ENCODE results near the gene BABAM1.

Gene BABAM1

DNA sequence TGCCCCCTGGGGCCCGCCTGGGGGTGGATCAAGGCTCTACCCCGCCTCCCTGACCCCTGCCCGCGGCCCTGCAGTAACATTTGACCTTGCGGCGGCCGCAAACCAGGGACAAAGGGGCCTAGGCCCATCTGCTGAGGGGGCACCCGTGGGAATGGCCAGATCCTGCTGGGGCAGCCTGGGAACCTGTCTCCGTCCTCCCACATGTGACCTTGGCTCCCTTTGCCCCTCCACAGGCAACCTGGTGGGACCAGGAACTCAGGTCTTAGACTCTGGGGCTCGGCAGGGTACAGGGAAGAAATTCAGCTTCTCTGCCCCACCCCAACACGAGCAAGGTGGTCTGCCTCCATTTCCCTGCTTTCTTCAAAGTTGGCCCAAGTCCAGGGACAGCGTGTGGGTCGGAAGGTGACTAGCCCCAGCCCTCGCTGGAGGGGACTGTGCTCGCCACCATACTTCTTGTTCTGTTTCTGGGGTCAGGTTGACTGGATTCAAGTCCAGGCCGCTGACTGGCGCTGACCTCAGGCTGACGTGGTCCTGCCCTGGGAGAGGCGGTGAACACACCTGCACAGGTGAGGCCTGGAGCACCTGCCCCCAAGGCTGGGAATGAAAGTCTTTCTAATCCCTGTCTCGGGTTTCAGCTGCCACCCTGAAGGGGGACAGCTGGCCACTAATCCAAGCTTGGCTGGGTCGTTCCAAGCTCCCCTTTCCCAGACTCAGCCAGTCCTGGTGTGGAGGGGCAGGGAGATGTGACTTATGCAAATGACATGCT, 19.0 kb upstream of the BABAM1 start:
- TF ChIP-seq, protein P1, sequence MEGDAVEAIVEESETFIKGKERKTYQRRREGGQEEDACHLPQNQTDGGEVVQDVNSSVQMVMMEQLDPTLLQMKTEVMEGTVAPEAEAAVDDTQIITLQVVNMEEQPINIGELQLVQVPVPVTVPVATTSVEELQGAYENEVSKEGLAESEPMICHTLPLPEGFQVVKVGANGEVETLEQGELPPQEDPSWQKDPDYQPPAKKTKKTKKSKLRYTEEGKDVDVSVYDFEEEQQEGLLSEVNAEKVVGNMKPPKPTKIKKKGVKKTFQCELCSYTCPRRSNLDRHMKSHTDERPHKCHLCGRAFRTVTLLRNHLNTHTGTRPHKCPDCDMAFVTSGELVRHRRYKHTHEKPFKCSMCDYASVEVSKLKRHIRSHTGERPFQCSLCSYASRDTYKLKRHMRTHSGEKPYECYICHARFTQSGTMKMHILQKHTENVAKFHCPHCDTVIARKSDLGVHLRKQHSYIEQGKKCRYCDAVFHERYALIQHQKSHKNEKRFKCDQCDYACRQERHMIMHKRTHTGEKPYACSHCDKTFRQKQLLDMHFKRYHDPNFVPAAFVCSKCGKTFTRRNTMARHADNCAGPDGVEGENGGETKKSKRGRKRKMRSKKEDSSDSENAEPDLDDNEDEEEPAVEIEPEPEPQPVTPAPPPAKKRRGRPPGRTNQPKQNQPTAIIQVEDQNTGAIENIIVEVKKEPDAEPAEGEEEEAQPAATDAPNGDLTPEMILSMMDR (conservative IDR thresholded peaks at IDR 0.05; ENCODE audit: low read depth) = no peak
- peak; percentile 67 for DNase-seq (ENCODE audit: low spot score)

GRCh38 chr19:17249887-17250548, 17.2 kb upstream of the BABAM1 start:
- ChIA-PET CTCF (interaction anchor here (0.6 to 0.7 kb wide), 2 partner anchors 47 to 179 kb away, joined by 3 read pairs; no protein-coding TSS in a partner anchor), POLR2A (ENCODE audit: low non-redundant PET) (interaction anchor here (0.6 kb wide), 1 partner anchor 170 kb away, joined by 3 read pairs; the partner anchor contains the start of gene MVB12A)
- TF ChIP-seq, protein P1 (conservative IDR thresholded peaks at IDR 0.05; ENCODE audit: low read depth) = no peak

More for the DNA sequence above, 19.0 kb upstream of the BABAM1 start:
- peak overlapping the region; percentile 89 for H3K27ac ChIP-seq
- ChIA-PET CTCF (interaction anchor here (0.6 to 0.8 kb wide), 4 partner anchors 11 to 138 kb away, joined by 3 to 5 read pairs (median 3); no protein-coding TSS in a partner anchor), POLR2A (ENCODE audit: low non-redundant PET) (no interaction called here)

GRCh38 chr19:17254636-17255035, 12.6 kb upstream of the BABAM1 start:
- TF ChIP-seq, protein P1 (conservative IDR thresholded peaks at IDR 0.05; ENCODE audit: low read depth) = no peak
- peak overlapping the region; percentile 30 for H3K27ac ChIP-seq
- CTCF ChIA-PET = interaction anchor here (1.0 kb wide), 1 partner anchor 28 kb away, joined by 3 read pairs; no protein-coding TSS in a partner anchor
- no peak for DNase-seq (ENCODE audit: low spot score)
- POLR2A ChIA-PET (ENCODE audit: low non-redundant PET) = interaction anchor here (1.0 kb wide), 1 partner anchor 14 kb away, joined by 3 read pairs; no protein-coding TSS in a partner anchor

More at GRCh38 chr19:17249887-17250548, 17.2 kb upstream of the BABAM1 start:
- peak overlapping the region; percentile 89 for H3K27ac ChIP-seq
- no peak for DNase-seq (ENCODE audit: low spot score)

DNA sequence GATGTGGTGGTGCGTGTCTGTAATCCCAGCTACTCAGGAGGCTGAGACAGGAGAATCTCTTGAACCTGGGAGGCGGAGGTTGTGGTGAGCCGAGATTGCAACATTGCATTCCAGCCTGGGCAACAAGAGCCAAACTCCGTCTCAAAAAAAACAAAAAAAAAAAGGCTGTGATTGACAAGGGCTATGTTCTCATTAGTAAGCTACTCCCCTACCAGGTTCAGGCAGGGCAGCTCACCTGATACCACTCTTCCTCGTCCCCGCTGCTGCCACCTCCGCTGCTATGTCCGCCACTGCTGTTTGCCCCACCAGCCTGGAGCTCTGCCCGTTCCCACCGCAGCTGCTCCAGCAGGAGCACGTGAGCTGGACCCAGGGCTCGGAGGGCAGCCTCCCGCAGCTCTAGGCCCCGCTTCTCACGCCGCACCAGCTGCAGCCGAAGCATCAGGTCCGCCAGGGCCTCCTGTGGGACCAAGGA, 12.1 kb upstream of the BABAM1 start:
- no peak for DNase-seq (ENCODE audit: low spot score)
- CTCF ChIA-PET = interaction anchor here (0.6 to 1.0 kb wide), 2 partner anchors 27 to 478 kb away, joined by 3 to 4 read pairs; no protein-coding TSS in a partner anchor
- H3K27ac ChIP-seq = peak overlapping the region; percentile 30
- TF ChIP-seq, protein P1 (conservative IDR thresholded peaks at IDR 0.05; ENCODE audit: low read depth) = no peak
- POLR2A ChIA-PET (ENCODE audit: low non-redundant PET) = interaction anchor here (1.0 kb wide), 1 partner anchor 15 kb away, joined by 3 read pairs; no protein-coding TSS in a partner anchor

- TF ChIP-seq, protein P1 (conservative IDR thresholded peaks at IDR 0.05; ENCODE audit: low read depth) = no peak
- no peak overlapping the region for H3K27ac ChIP-seq
- POLR2A ChIA-PET (ENCODE audit: low non-redundant PET) = interaction anchor here (0.6 kb wide), 1 partner anchor 22 kb away, joined by 3 read pairs; no protein-coding TSS in a partner anchor
- no peak for DNase-seq (ENCODE audit: low spot score)
- CTCF ChIA-PET = interaction anchor here (0.6 kb wide), 1 partner anchor 42 kb away, joined by 3 read pairs; no protein-coding TSS in a partner anchor
These were observed 11.1 kb upstream of the BABAM1 start for GRCh38 chr19:17256130-17256529.

Measured in RWPE1 (cell line).